Trophoblast cell (in vitro differentiated cells and primary cell): ENCODE measurements around the gene SPATA21.

Source experiments
- DNase-seq, 2 donors: peaks; one replicate each; pipeline ENCODE4 v3.0.0-alpha.2; 2016
- H2AFZ ChIP-seq: 2 replicates; pipeline ENCODE4 v1.6.1; 2013; ENCODE audit warnings: low read length, moderate library complexity, mild to moderate bottlenecking; ENCODE audit not compliant: insufficient read depth, poor library complexity
- H2AK5ac ChIP-seq: 2 replicates; pipeline ENCODE4 v1.6.1; 2013; ENCODE audit warnings: mild to moderate bottlenecking, low read length
- H2BK120ac ChIP-seq: 2 replicates; pipeline ENCODE4 v1.6.1; 2013; ENCODE audit warnings: low read length, mild to moderate bottlenecking, moderate library complexity; ENCODE audit not compliant: insufficient read depth, poor library complexity
- H2BK12ac ChIP-seq: 2 replicates; pipeline ENCODE4 v1.6.1; 2013; ENCODE audit warnings: mild to moderate bottlenecking, low read length, moderate library complexity
- H2BK5ac ChIP-seq: 2 replicates; pipeline ENCODE4 v1.6.1; 2013; ENCODE audit warnings: low read length, low read depth, moderate library complexity, mild to moderate bottlenecking; ENCODE audit not compliant: poor library complexity
- H3K14ac ChIP-seq: 2 replicates; pipeline ENCODE4 v1.6.1; 2013; ENCODE audit warnings: mild to moderate bottlenecking, low read length
- H3K18ac ChIP-seq: 2 replicates; pipeline ENCODE4 v1.6.1; 2013; ENCODE audit warnings: mild to moderate bottlenecking, low read length
- H3K23ac ChIP-seq: 2 replicates; pipeline ENCODE4 v1.6.1; 2013; ENCODE audit warnings: low read length
- H3K27ac ChIP-seq: 2 replicates; pipeline ENCODE4 v1.5.1; 2013; ENCODE audit warnings: low read depth, mild to moderate bottlenecking, inconsistent platforms, low read length, moderate library complexity
- H3K27me3 ChIP-seq: 2 replicates; pipeline ENCODE4 v1.6.1; 2013; ENCODE audit warnings: inconsistent platforms, mild to moderate bottlenecking, low read length, moderate library complexity; ENCODE audit not compliant: insufficient read depth
- H3K36me3 ChIP-seq, 2 experiments: 1 replicate in 1 of 2; 2 replicates in 1 of 2; pipeline ENCODE4 v1.6.1; 2013; ENCODE audit warnings: low read length in 2 of 2, mild to moderate bottlenecking in 2 of 2, moderate library complexity in 1 of 2; ENCODE audit not compliant: insufficient read depth in 2 of 2, control insufficient read depth in 1 of 2
- H3K4ac ChIP-seq: 2 replicates; pipeline ENCODE4 v1.6.1; 2013; ENCODE audit warnings: low read depth, mild to moderate bottlenecking, low read length, moderate library complexity
- H3K4me1 ChIP-seq, 2 experiments: 1 replicate in 1 of 2; 2 replicates in 1 of 2; pipeline ENCODE4 v1.6.1; 2013; ENCODE audit warnings: low read length in 2 of 2, mild to moderate bottlenecking in 2 of 2, moderate library complexity in 1 of 2; ENCODE audit not compliant: insufficient read depth in 2 of 2, control insufficient read depth in 1 of 2
- H3K4me2 ChIP-seq: 2 replicates; pipeline ENCODE4 v1.6.1; 2013; ENCODE audit warnings: inconsistent platforms, mild to moderate bottlenecking, low read length, moderate library complexity
- H3K4me3 ChIP-seq: 2 replicates; pipeline ENCODE4 v1.5.1; 2013; ENCODE audit warnings: mild to moderate bottlenecking, low read depth, low read length, inconsistent platforms
- H3K79me1 ChIP-seq: one replicate; pipeline ENCODE4 v1.6.1; 2013; ENCODE audit warnings: low read length
- H3K79me2 ChIP-seq: 2 replicates; pipeline ENCODE4 v1.6.1; 2013; ENCODE audit warnings: low read length, mild to moderate bottlenecking; ENCODE audit not compliant: control insufficient read depth, insufficient read depth, poor library complexity
- H3K9ac ChIP-seq: 2 replicates; pipeline ENCODE4 v1.6.1; 2013; ENCODE audit warnings: mild to moderate bottlenecking, low read length
- H3K9me3 ChIP-seq: 2 replicates; pipeline ENCODE4 v1.6.1; 2013; ENCODE audit warnings: low read depth, mild to moderate bottlenecking, control low read depth, inconsistent platforms, low read length; ENCODE audit not compliant: insufficient read depth
- H4K12ac ChIP-seq: 2 replicates; pipeline ENCODE4 v1.6.1; 2013; ENCODE audit warnings: low read depth, mild to moderate bottlenecking, low read length, moderate library complexity
- H4K8ac ChIP-seq: 2 replicates; pipeline ENCODE4 v1.6.1; 2013; ENCODE audit warnings: low read depth, mild to moderate bottlenecking, low read length, moderate library complexity
- H4K91ac ChIP-seq: one replicate; pipeline ENCODE4 v1.6.1; 2013; ENCODE audit warnings: low read depth, mild to moderate bottlenecking, low read length, moderate library complexity
- WGBS: extraction: QIAGEN DNeasy Blood & Tissue Kit; methylation state at CpG from one replicate; pipeline ENCODE4 v1.1.7; 2013; ENCODE audit warnings: missing lambda C conversion rate; ENCODE audit not compliant: insufficient read length, insufficient coverage; ENCODE audit errors: extremely low coverage; 5-methylcytosine and 5-hydroxymethylcytosine counted together

SPATA21 gene

GRCh38 chr1:16402742-16403141, 34.5 kb downstream of the SPATA21 start:
- H4K12ac ChIP-seq: no peak overlapping the region
- no peaks in the 10 kb centered on the region for H3K27me3 ChIP-seq
- WGBS: no CpG with 5 or more reads among the region's 10 CpGs
- no peak overlapping the region for H2AFZ ChIP-seq
- H3K23ac ChIP-seq: no peak overlapping the region
- no peak overlapping the region for H3K4me2 ChIP-seq
- peaks cover 0 to 2% of the 10 kb centered on the region in 2 experiments for H3K4me1 ChIP-seq
- H3K4ac ChIP-seq: no peak overlapping the region
- no peak overlapping the region for H2BK120ac ChIP-seq
- no peak overlapping the region for H3K9ac ChIP-seq
- H3K9me3 ChIP-seq: no peaks in the 10 kb centered on the region
- peaks cover 12 to 18% of the 10 kb centered on the region in 2 experiments for H3K36me3 ChIP-seq
- H3K18ac ChIP-seq: no peak overlapping the region
- H3K79me2 ChIP-seq: no peaks in the 10 kb centered on the region
- no peaks in the 10 kb centered on the region for H3K79me1 ChIP-seq
- no peak overlapping the region for H3K27ac ChIP-seq
- no peak overlapping the region for H4K91ac ChIP-seq
- H3K14ac ChIP-seq: no peak overlapping the region
- H2BK5ac ChIP-seq: no peak overlapping the region
- H4K8ac ChIP-seq: no peak overlapping the region
- no peak overlapping the region for H2BK12ac ChIP-seq
- DNase-seq: peak in 1 of 2 donors; percentile 27
- no peak overlapping the region for H2AK5ac ChIP-seq
- H3K4me3 ChIP-seq: no peak overlapping the region

DNA sequence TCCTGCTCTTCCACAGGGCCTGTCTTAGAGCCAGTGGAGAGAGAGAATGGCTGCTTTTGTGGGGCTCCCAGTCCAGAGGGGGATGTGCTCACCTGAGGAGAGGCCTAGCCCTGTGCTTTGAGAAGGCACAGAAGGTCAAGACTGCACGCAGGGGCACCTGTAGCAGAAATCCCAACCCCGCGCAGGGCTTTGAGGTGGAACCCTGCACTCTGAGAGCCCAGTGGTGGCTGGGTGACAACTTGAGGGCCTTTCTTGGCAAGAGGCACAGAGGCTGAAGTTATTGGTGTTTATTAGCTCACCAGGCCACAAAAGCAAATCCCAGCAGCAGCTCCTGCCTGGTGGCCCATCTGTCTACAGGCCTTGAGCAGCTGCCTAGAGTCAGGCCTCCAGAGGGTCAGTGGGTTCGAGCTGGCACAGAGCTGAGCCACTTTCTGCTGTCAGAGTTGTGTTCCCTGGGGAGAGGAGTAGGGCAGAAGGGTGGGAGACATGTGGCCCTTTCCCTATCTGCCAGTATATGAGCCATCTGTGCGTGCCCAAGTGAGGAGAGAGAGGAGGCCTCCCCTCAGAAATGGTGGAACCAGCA, 38.8 kb downstream of the SPATA21 start:
- no peak overlapping the region for H3K9ac ChIP-seq
- H4K91ac ChIP-seq: no peak overlapping the region

GRCh38 chr1:16397120-16397519, 40.1 kb downstream of the SPATA21 start:
- Histone ChIP-seq H2BK120ac (no peak overlapping the region), H3K9me3 (no peaks in the 10 kb centered on the region), H3K79me2 (peaks cover 2% of the 10 kb centered on the region), H3K9ac (no peak overlapping the region), H2BK5ac (no peak overlapping the region), H3K14ac (no peak overlapping the region), H3K36me3 (peaks cover 49 to 62% of the 10 kb centered on the region in 2 experiments), H3K18ac (no peak overlapping the region), H3K4me2 (no peak overlapping the region), H2BK12ac (no peak overlapping the region), H3K27ac (no peak overlapping the region), H3K4me1 (no peaks in the 10 kb centered on the region), H4K8ac (no peak overlapping the region), H4K91ac (no peak overlapping the region), H3K4ac (no peak overlapping the region), H2AFZ (no peak overlapping the region), H3K27me3 (no peaks in the 10 kb centered on the region), H2AK5ac (no peak overlapping the region), H3K23ac (no peak overlapping the region), H3K4me3 (no peak overlapping the region), H3K79me1 (no peaks in the 10 kb centered on the region), H4K12ac (no peak overlapping the region)
- DNase-seq: no peak
- 100% methylated on average over 3 of the region's 5 CpGs for WGBS

More for the DNA sequence above, 38.8 kb downstream of the SPATA21 start:
- no peak overlapping the region for H2BK12ac ChIP-seq
- no CpG with 5 or more reads among the region's 5 CpGs for WGBS
- no peak overlapping the region for H3K27ac ChIP-seq
- no peak overlapping the region for H3K4me2 ChIP-seq
- no peak overlapping the region for H3K4me3 ChIP-seq
- no peak overlapping the region for H3K23ac ChIP-seq
- H3K14ac ChIP-seq: no peak overlapping the region
- H3K79me2 ChIP-seq: no peaks in the 10 kb centered on the region
- H4K8ac ChIP-seq: no peak overlapping the region
- no peaks in the 10 kb centered on the region for H3K79me1 ChIP-seq
- no peak overlapping the region for H2AFZ ChIP-seq
- H3K18ac ChIP-seq: no peak overlapping the region
- H4K12ac ChIP-seq: no peak overlapping the region
- H3K4ac ChIP-seq: no peak overlapping the region
- H3K4me1 ChIP-seq: peaks cover 0 to 2% of the 10 kb centered on the region in 2 experiments
- H3K27me3 ChIP-seq: no peaks in the 10 kb centered on the region
- H2BK120ac ChIP-seq: no peak overlapping the region
- H2BK5ac ChIP-seq: no peak overlapping the region
- no peaks in the 10 kb centered on the region for H3K9me3 ChIP-seq
- no peak for DNase-seq
- H3K36me3 ChIP-seq: peaks cover 41 to 50% of the 10 kb centered on the region in 2 experiments
- no peak overlapping the region for H2AK5ac ChIP-seq

GRCh38 chr1:16396591-16396990, 40.6 kb downstream of the SPATA21 start:
- Histone ChIP-seq H2AK5ac (no peak overlapping the region), H3K9ac (no peak overlapping the region), H3K27me3 (no peaks in the 10 kb centered on the region), H3K14ac (no peak overlapping the region), H3K23ac (no peak overlapping the region), H3K27ac (no peak overlapping the region), H2AFZ (no peak overlapping the region), H3K4me2 (no peak overlapping the region), H3K79me1 (no peaks in the 10 kb centered on the region), H2BK5ac (no peak overlapping the region), H3K4me3 (no peak overlapping the region), H4K12ac (no peak overlapping the region), H4K8ac (no peak overlapping the region), H3K4me1 (no peaks in the 10 kb centered on the region), H2BK120ac (no peak overlapping the region), H3K18ac (no peak overlapping the region), H3K9me3 (no peaks in the 10 kb centered on the region), H4K91ac (no peak overlapping the region), H3K4ac (no peak overlapping the region), H2BK12ac (no peak overlapping the region), H3K79me2 (peaks cover 3% of the 10 kb centered on the region), H3K36me3 (peaks cover 49 to 62% of the 10 kb centered on the region in 2 experiments)
- no peak for DNase-seq
- WGBS: no CpG with 5 or more reads among the region's 7 CpGs
